ENCODE measurements around the gene SCYGR7. TPM values are rescaled to one million over a fixed set of nuclear protein-coding genes. Genes with fewer than 3 reads are reported as not detected.

SCYGR7 gene
- polyA plus RNA-seq, 1 donor from 2014 or later, result not detected

- H3K27me3 ChIP-seq (ENCODE audit: insufficient read depth, low read depth, low read length), result no peaks in the 10 kb centered on the region
- H4K20me1 ChIP-seq (ENCODE audit: insufficient read depth), result no peaks in the 10 kb centered on the region
- H3K79me2 ChIP-seq (replicated peaks; ENCODE audit: insufficient read depth, low read length), result no peaks in the 10 kb centered on the region
- no peak overlapping the region for H3K4me2 ChIP-seq (ENCODE audit: low read length)
- no peak overlapping the region for H3K9ac ChIP-seq (ENCODE audit: low read length)
- H3F3A ChIP-seq (ENCODE audit: insufficient read depth, low read length, poor library complexity, severe bottlenecking), result no peaks in the 10 kb centered on the region
- H3K9me2 ChIP-seq (ENCODE audit: insufficient read depth, low read length), result no peaks in the 10 kb centered on the region
- TF ChIP-seq REST (IDR thresholded peaks at IDR 0.05; ENCODE audit: borderline replicate concordance), result no peak
- no peak for TF ChIP-seq SMC3 (conservative IDR thresholded peaks at IDR 0.05; ENCODE audit: poor library complexity)
- no peak for TF ChIP-seq RAD21 (conservative IDR thresholded peaks at IDR 0.05)
- no peak for TF ChIP-seq EZH2 (IDR thresholded peaks at IDR 0.05; ENCODE audit: borderline replicate concordance, insufficient read depth, low read length, poor library complexity, severe bottlenecking)
- TF ChIP-seq EP300 (conservative IDR thresholded peaks at IDR 0.05; ENCODE audit: poor library complexity, severe bottlenecking), result no peak
- no peak for TF ChIP-seq TAF1 (IDR thresholded peaks at IDR 0.05; ENCODE audit: low read depth)
- TF ChIP-seq CTCF (IDR thresholded peaks at IDR 0.05; ENCODE audit: poor library complexity, severe bottlenecking), result no peak
- no peak for TF ChIP-seq MXI1 (conservative IDR thresholded peaks at IDR 0.05; ENCODE audit: poor library complexity, severe bottlenecking)
- TF ChIP-seq POLR2AphosphoS5 (IDR thresholded peaks at IDR 0.05), result no peak
- no peak overlapping the region for H3K4me3 ChIP-seq (ENCODE audit: low read length)
- no peaks in the 10 kb centered on the region for H3K9me3 ChIP-seq (ENCODE audit: low read length)
- no peaks in the 10 kb centered on the region for H3K36me3 ChIP-seq (ENCODE audit: insufficient read depth, low read length)
- H2AFZ ChIP-seq (ENCODE audit: low read depth, low read length), result no peak overlapping the region
- H3K27ac ChIP-seq (ENCODE audit: low read length), result no peak overlapping the region
These were observed 26.6 kb upstream of the SCYGR7 start for GRCh38 chr2:227701556-227701955.

- no peak overlapping the region for H3K4me2 ChIP-seq (ENCODE audit: low read length)
- TF ChIP-seq RAD21 (conservative IDR thresholded peaks at IDR 0.05), result no peak
- TF ChIP-seq REST (IDR thresholded peaks at IDR 0.05; ENCODE audit: borderline replicate concordance), result no peak
- TF ChIP-seq POLR2AphosphoS5 (IDR thresholded peaks at IDR 0.05), result no peak
- no peak for TF ChIP-seq EZH2 (IDR thresholded peaks at IDR 0.05; ENCODE audit: borderline replicate concordance, insufficient read depth, low read length, poor library complexity, severe bottlenecking)
- TF ChIP-seq SMC3 (conservative IDR thresholded peaks at IDR 0.05; ENCODE audit: poor library complexity), result no peak
- no peak for TF ChIP-seq CTCF (IDR thresholded peaks at IDR 0.05; ENCODE audit: poor library complexity, severe bottlenecking)
- no peak for TF ChIP-seq EP300 (conservative IDR thresholded peaks at IDR 0.05; ENCODE audit: poor library complexity, severe bottlenecking)
- TF ChIP-seq MXI1 (conservative IDR thresholded peaks at IDR 0.05; ENCODE audit: poor library complexity, severe bottlenecking), result no peak
- no peak for TF ChIP-seq TAF1 (IDR thresholded peaks at IDR 0.05; ENCODE audit: low read depth)
- no peak overlapping the region for H3K9ac ChIP-seq (ENCODE audit: low read length)
- no peaks in the 10 kb centered on the region for H3K9me2 ChIP-seq (ENCODE audit: insufficient read depth, low read length)
- H3K27me3 ChIP-seq (ENCODE audit: insufficient read depth, low read depth, low read length), result no peaks in the 10 kb centered on the region
- no peaks in the 10 kb centered on the region for H3K9me3 ChIP-seq (ENCODE audit: low read length)
- no peaks in the 10 kb centered on the region for H3F3A ChIP-seq (ENCODE audit: insufficient read depth, low read length, poor library complexity, severe bottlenecking)
- no peaks in the 10 kb centered on the region for H4K20me1 ChIP-seq (ENCODE audit: insufficient read depth)
- H3K27ac ChIP-seq (ENCODE audit: low read length), result no peak overlapping the region
- H3K36me3 ChIP-seq (ENCODE audit: insufficient read depth, low read length), result no peaks in the 10 kb centered on the region
- H3K4me3 ChIP-seq (ENCODE audit: low read length), result no peak overlapping the region
- H2AFZ ChIP-seq (ENCODE audit: low read depth, low read length), result no peak overlapping the region
- no peaks in the 10 kb centered on the region for H3K79me2 ChIP-seq (replicated peaks; ENCODE audit: insufficient read depth, low read length)
These were observed 24.8 kb upstream of the SCYGR7 start for GRCh38 chr2:227703280-227703732.

All from neural cell (in vitro differentiated cells).